Endothelial cell of umbilical vein (primary cell): ENCODE data around the gene DDA1.

Experiments used
- EZH2 ChIP-seq: IDR thresholded peaks from 2 replicates; pipeline ENCODE4 v1.6.1; 2012; ENCODE audit warnings: borderline replicate concordance, low read depth, mild to moderate bottlenecking, moderate library complexity, low read length, inconsistent platforms; ENCODE audit not compliant: severe bottlenecking
- MYC ChIP-seq: IDR thresholded peaks from one replicate; pipeline ENCODE4 v1.6.1; 2011; ENCODE audit warnings: mild to moderate bottlenecking, low read depth, low read length
- POLR2A ChIP-seq: IDR thresholded peaks from 2 replicates; pipeline ENCODE4 v1.6.1; 2012; ENCODE audit warnings: low read depth, mild to moderate bottlenecking, control low read depth, low read length
- POLR2AphosphoS5 ChIP-seq: IDR thresholded peaks from 2 replicates; pipeline ENCODE4 v1.6.1; 2012; ENCODE audit warnings: low read depth, mild to moderate bottlenecking, control low read depth, low read length, moderate library complexity; ENCODE audit not compliant: insufficient read depth
- TF ChIP-seq, protein P1 (sequence below), 2 donors: IDR thresholded peaks; 1 replicate in 1 of 2; 2 replicates in 1 of 2; pipeline ENCODE4 v1.5.1; 2011; ENCODE audit warnings: low read length in 2 of 2, mild to moderate bottlenecking in 2 of 2, moderate library complexity in 2 of 2, control low read depth in 1 of 2, inconsistent platforms in 1 of 2, low read depth in 1 of 2; ENCODE audit not compliant: insufficient read depth in 1 of 2; ENCODE audit errors: extremely low read depth in 1 of 2
- TF ChIP-seq, protein P2 (sequence below): IDR thresholded peaks from 2 replicates; pipeline ENCODE4 v1.6.1; 2011; ENCODE audit not compliant: insufficient read depth, insufficient read length

DNA sequence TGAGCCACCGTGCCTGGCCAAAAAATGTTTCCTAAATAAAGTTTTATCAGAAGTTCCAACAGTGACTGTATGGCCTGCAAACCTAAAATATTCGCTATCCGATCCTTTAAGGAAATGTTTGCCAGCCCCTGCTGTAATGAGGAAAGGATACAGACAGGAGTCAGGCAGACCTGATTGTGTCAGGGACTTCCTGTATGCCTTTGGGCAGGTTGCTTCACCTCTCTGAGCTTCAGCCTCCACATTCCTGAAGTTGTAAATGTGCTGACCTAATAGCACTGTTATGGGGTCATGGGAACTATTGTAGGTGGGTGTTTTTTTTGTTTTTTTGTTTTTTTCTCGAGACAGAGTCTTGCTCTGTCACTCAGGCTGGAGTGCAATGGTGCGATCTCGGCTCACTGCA, 12.4 kb upstream of the DDA1 start:
- TF ChIP-seq POLR2A (no peak), EZH2 (no peak), POLR2AphosphoS5 (no peak), MYC (no peak)
- TF ChIP-seq, protein P1, sequence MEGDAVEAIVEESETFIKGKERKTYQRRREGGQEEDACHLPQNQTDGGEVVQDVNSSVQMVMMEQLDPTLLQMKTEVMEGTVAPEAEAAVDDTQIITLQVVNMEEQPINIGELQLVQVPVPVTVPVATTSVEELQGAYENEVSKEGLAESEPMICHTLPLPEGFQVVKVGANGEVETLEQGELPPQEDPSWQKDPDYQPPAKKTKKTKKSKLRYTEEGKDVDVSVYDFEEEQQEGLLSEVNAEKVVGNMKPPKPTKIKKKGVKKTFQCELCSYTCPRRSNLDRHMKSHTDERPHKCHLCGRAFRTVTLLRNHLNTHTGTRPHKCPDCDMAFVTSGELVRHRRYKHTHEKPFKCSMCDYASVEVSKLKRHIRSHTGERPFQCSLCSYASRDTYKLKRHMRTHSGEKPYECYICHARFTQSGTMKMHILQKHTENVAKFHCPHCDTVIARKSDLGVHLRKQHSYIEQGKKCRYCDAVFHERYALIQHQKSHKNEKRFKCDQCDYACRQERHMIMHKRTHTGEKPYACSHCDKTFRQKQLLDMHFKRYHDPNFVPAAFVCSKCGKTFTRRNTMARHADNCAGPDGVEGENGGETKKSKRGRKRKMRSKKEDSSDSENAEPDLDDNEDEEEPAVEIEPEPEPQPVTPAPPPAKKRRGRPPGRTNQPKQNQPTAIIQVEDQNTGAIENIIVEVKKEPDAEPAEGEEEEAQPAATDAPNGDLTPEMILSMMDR (IDR thresholded peaks at IDR 0.05; ENCODE audit: extremely low read depth in 1 of 2, insufficient read depth in 1 of 2, low read depth in 1 of 2, low read length in 2 of 2) = no peak
- TF ChIP-seq, protein P2, sequence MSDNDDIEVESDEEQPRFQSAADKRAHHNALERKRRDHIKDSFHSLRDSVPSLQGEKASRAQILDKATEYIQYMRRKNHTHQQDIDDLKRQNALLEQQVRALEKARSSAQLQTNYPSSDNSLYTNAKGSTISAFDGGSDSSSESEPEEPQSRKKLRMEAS = no peak
